Measurements from ENCODE around the gene MAML3.

Gene MAML3

DNA sequence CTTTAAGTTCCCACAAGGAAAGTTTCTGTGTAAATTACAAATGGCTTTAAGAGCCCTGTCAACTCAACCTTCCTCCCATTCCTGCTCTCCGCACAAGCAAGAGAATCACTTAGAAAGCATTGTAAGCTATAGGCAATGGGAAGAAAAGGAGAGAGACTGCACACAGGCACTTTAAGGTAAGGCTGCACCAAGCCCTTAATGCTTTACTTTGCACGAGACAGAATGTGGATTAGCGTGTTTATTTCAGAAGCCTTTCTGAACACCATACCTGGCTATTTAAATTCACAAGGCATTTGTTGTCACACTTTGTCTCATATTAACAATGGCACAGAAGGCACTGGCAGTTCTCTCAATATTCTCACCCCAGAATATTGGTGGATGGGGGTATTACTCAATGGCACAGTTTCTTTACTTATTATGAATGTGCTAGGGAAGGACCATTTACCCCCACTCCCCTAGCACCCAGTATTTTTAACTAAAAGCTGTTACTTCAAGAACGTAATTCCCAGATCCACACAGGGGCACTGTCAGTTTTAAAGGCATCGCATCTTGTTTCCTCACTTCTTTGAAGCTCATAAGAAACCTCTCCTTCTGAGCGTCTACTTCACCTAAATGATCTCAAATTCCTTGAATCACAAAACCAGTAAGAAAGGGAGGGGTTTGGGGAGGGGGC, 150.0 kb downstream of the MAML3 start:
- TF ChIP-seq, protein P1, sequence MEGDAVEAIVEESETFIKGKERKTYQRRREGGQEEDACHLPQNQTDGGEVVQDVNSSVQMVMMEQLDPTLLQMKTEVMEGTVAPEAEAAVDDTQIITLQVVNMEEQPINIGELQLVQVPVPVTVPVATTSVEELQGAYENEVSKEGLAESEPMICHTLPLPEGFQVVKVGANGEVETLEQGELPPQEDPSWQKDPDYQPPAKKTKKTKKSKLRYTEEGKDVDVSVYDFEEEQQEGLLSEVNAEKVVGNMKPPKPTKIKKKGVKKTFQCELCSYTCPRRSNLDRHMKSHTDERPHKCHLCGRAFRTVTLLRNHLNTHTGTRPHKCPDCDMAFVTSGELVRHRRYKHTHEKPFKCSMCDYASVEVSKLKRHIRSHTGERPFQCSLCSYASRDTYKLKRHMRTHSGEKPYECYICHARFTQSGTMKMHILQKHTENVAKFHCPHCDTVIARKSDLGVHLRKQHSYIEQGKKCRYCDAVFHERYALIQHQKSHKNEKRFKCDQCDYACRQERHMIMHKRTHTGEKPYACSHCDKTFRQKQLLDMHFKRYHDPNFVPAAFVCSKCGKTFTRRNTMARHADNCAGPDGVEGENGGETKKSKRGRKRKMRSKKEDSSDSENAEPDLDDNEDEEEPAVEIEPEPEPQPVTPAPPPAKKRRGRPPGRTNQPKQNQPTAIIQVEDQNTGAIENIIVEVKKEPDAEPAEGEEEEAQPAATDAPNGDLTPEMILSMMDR (IDR thresholded peaks at IDR 0.05; ENCODE audit: poor library complexity, severe bottlenecking), result no peak
- Histone ChIP-seq H3K4me1 (ENCODE audit: insufficient read depth, poor library complexity, severe bottlenecking) (no peaks in the 10 kb centered on the region), H3K9me3 (ENCODE audit: severe bottlenecking) (no peaks in the 10 kb centered on the region), H3K4me3 (ENCODE audit: severe bottlenecking) (no peak overlapping the region), H3K36me3 (ENCODE audit: low read depth) (no peaks in the 10 kb centered on the region), H3K27ac (ENCODE audit: poor library complexity, severe bottlenecking) (no peak overlapping the region), H3K27me3 (ENCODE audit: insufficient read depth, poor library complexity, severe bottlenecking) (no peaks in the 10 kb centered on the region)
- DNase-seq (ENCODE audit: low spot score) (no peak), ATAC-seq (ENCODE audit: low read depth) (no peak)

DNA sequence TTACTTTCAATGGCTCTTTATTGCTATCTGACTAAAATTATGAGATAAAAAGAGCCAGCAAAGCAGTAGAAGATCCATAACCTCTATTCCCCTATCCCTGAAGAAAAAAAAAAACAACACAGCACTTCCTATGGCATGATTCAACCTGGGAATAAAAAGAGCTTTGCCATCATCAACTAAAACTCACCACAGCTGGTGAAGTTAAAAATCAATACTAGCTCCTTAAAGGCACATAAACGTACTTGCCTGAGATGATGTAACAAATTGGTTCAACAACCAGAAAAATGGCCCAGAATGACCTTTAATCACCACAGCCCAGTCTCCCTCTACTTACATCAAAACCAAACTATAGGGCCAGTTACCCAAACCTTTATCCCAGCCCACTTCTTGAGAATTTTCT, 153.8 kb downstream of the MAML3 start:
- ATAC-seq (ENCODE audit: low read depth) (no peak), DNase-seq (ENCODE audit: low spot score) (no peak)
- no peak overlapping the region for H3K27ac ChIP-seq (ENCODE audit: poor library complexity, severe bottlenecking)
- no peaks in the 10 kb centered on the region for H3K27me3 ChIP-seq (ENCODE audit: insufficient read depth, poor library complexity, severe bottlenecking)
- TF ChIP-seq, protein P1 (IDR thresholded peaks at IDR 0.05; ENCODE audit: poor library complexity, severe bottlenecking), result no peak
- H3K36me3 ChIP-seq (ENCODE audit: low read depth), result no peaks in the 10 kb centered on the region
- H3K9me3 ChIP-seq (ENCODE audit: severe bottlenecking), result no peaks in the 10 kb centered on the region
- no peak overlapping the region for H3K4me3 ChIP-seq (ENCODE audit: severe bottlenecking)
- H3K4me1 ChIP-seq (ENCODE audit: insufficient read depth, poor library complexity, severe bottlenecking), result no peaks in the 10 kb centered on the region

DNA sequence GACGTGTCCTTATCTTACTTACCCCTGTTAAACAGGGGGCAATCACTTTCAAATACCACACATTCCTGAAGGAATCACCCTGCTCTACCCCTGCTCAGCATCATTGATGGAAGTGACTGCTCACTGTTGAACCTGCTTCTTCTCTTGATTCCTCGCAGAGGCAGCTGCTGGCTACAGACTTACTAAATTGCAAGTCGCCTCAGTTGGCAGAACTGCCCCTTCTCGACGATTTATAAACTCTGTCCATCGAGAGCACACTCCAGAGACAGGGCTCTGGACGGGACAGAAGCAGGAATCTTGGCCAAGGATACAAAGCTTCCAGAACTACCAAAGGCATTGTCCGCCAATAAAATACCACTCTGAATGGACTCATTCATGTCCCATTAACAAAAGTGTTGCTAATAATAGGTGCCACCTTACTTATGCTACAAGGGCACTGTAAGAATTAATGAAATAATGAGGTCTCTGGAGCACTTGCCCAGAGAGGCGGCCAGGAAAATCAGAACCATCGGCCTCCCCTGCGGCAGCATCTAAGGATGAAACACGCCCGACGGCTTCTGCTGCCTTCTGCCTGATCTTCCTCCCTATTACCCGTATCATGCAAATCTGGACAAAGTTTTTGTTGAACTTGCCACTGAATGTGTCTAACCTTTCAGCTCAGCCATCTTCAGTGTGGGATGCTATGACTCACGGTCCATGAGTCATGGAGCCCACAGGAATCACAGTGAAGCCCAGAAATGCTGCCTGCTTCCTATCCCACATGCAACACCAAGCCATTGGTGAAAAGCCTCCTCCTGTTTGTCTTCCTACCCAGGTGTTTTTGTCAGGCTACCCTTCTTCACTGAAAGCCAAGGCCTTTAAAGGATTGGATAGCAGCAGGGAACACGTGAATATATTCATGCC, 164.9 kb downstream of the MAML3 start:
- H3K9me3 ChIP-seq (ENCODE audit: severe bottlenecking), result no peaks in the 10 kb centered on the region
- ATAC-seq (ENCODE audit: low read depth), result peak; percentile 100
- peaks cover 9% of the 10 kb centered on the region for H3K4me1 ChIP-seq (ENCODE audit: insufficient read depth, poor library complexity, severe bottlenecking)
- H3K27ac ChIP-seq (ENCODE audit: poor library complexity, severe bottlenecking), result peak overlapping the region; percentile 11
- TF ChIP-seq, protein P1 (IDR thresholded peaks at IDR 0.05; ENCODE audit: poor library complexity, severe bottlenecking), result no peak
- H3K27me3 ChIP-seq (ENCODE audit: insufficient read depth, poor library complexity, severe bottlenecking), result no peaks in the 10 kb centered on the region
- no peak overlapping the region for H3K4me3 ChIP-seq (ENCODE audit: severe bottlenecking)
- H3K36me3 ChIP-seq (ENCODE audit: low read depth), result no peaks in the 10 kb centered on the region
- peak; percentile 85 for DNase-seq (ENCODE audit: low spot score)

DNA sequence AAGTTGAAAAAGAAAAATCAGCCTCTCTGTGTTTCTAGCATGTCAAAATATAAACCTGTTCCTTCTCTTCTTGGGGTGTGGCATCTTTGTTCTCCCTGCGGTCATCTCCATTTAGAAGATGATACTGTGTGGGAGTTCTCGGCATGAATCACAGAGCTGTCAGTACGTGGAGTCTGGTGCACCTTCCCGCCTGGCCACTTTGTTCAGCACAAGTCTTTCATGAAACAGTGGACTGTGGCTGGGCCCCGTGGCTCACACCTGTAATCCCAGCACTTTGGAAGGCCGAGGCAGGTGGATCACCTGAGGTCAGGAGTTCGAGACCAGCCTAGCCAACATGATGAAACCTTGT, 166.5 kb downstream of the MAML3 start:
- no peaks in the 10 kb centered on the region for H3K9me3 ChIP-seq (ENCODE audit: severe bottlenecking)
- H3K27ac ChIP-seq (ENCODE audit: poor library complexity, severe bottlenecking), result no peak overlapping the region
- no peak for DNase-seq (ENCODE audit: low spot score)
- no peak overlapping the region for H3K4me3 ChIP-seq (ENCODE audit: severe bottlenecking)
- no peaks in the 10 kb centered on the region for H3K27me3 ChIP-seq (ENCODE audit: insufficient read depth, poor library complexity, severe bottlenecking)
- H3K36me3 ChIP-seq (ENCODE audit: low read depth), result no peaks in the 10 kb centered on the region
- TF ChIP-seq, protein P1 (IDR thresholded peaks at IDR 0.05; ENCODE audit: poor library complexity, severe bottlenecking), result no peak
- peaks cover 9% of the 10 kb centered on the region for H3K4me1 ChIP-seq (ENCODE audit: insufficient read depth, poor library complexity, severe bottlenecking)
- no peak for ATAC-seq (ENCODE audit: low read depth)

Measured in RWPE2 (cell line).